ENCODE data around the gene CLIC4. TPM values are rescaled to one million over a fixed set of nuclear protein-coding genes. Genes with fewer than 3 reads are reported as not detected.
"Not testable (repeated sequence)": the region's sequence is repeated elsewhere in the genome, so short reads cannot be mapped to it uniquely, and the experiment has no call there.

The CLIC4 gene
- total RNA-seq, 2 experiments from 2014 or later, result 14.2 to 15.5 TPM

GRCh38 chr1:24742090-24742938 is 2.9 kb upstream of the CLIC4 start:
- Mint-ChIP-seq H3K27me3 (peaks cover 17% of the 10 kb centered on the region), H3K4me3 (no peak overlapping the region), H3K9me3 (no peaks in the 10 kb centered on the region), H3K4me1 (peaks cover 37% of the 10 kb centered on the region), H3K27ac (no peak overlapping the region), H3K36me3 (ENCODE audit: low read depth) (no peaks in the 10 kb centered on the region)
- ChIA-PET POLR2A (no interaction called here), CTCF (interaction anchor here (0.6 kb wide), 1 partner anchor 19 kb away, joined by 3 read pairs; no protein-coding TSS in a partner anchor)
- DNase-seq, result no peak

GRCh38 chr1:24743404-24744211 is 1.6 kb upstream of the CLIC4 start:
- Mint-ChIP-seq H3K27ac (peak overlapping the region; percentile 55), H3K4me3 (peak overlapping the region; percentile 43), H3K27me3 (peaks cover 20% of the 10 kb centered on the region), H3K9me3 (no peaks in the 10 kb centered on the region), H3K4me1 (peaks cover 44% of the 10 kb centered on the region), H3K36me3 (ENCODE audit: low read depth) (no peaks in the 10 kb centered on the region)
- CTCF ChIA-PET, result no interaction called here
- no peak for DNase-seq
- POLR2A ChIA-PET, result no interaction called here

GRCh38 chr1:24745711-24746413 is 615 bp downstream of the CLIC4 start:
- Mint-ChIP-seq H3K4me3 (peak overlapping the region; percentile 84), H3K36me3 (ENCODE audit: low read depth) (no peaks in the 10 kb centered on the region), H3K27ac (peak overlapping the region; percentile 83), H3K9me3 (no peaks in the 10 kb centered on the region), H3K4me1 (peaks cover 51% of the 10 kb centered on the region), H3K27me3 (peaks cover 21% of the 10 kb centered on the region)
- CTCF ChIA-PET, result interaction anchor here (1.0 to 1.2 kb wide), 3 partner anchors 9 to 152 kb away, joined by 3 read pairs; no protein-coding TSS in a partner anchor
- POLR2A ChIA-PET, result interaction anchor here (0.7 kb wide), 1 partner anchor 91 kb away, joined by 3 read pairs; no protein-coding TSS in a partner anchor
- peak; percentile 31 for DNase-seq

- ChIA-PET POLR2A (no interaction called here), CTCF (interaction anchor here (0.7 kb wide), 1 partner anchor 38 kb away, joined by 3 read pairs; no protein-coding TSS in a partner anchor)
- Mint-ChIP-seq H3K4me3 (no peak overlapping the region), H3K9me3 (no peaks in the 10 kb centered on the region), H3K27me3 (peaks cover 24% of the 10 kb centered on the region), H3K36me3 (ENCODE audit: low read depth) (no peaks in the 10 kb centered on the region), H3K4me1 (peaks cover 36% of the 10 kb centered on the region), H3K27ac (no peak overlapping the region)
- no peak for DNase-seq
Measured at GRCh38 chr1:24748191-24749121, 3.2 kb downstream of the CLIC4 start.

- Mint-ChIP-seq H3K36me3 (ENCODE audit: low read depth) (no peaks in the 10 kb centered on the region), H3K27ac (peak overlapping the region; percentile 50), H3K4me3 (no peak overlapping the region), H3K27me3 (peaks cover 19% of the 10 kb centered on the region), H3K4me1 (peaks cover 29% of the 10 kb centered on the region), H3K9me3 (no peaks in the 10 kb centered on the region)
- DNase-seq, result no peak
- ChIA-PET POLR2A (no interaction called here), CTCF (no interaction called here)
Measured at GRCh38 chr1:24749252-24749651, 4.0 kb downstream of the CLIC4 start.

- no peak for DNase-seq
- H3K27me3 Mint-ChIP-seq, result peaks cover 21% of the 10 kb centered on the region
- no peak overlapping the region for H3K27ac Mint-ChIP-seq
- ChIA-PET CTCF (interaction anchor here (0.6 to 0.7 kb wide), 2 partner anchors 12 to 62 kb away, joined by 3 read pairs; no protein-coding TSS in a partner anchor), POLR2A (no interaction called here)
- no peaks in the 10 kb centered on the region for H3K36me3 Mint-ChIP-seq (ENCODE audit: low read depth)
- no peak overlapping the region for H3K4me3 Mint-ChIP-seq
- H3K9me3 Mint-ChIP-seq, result no peaks in the 10 kb centered on the region
- peaks cover 26% of the 10 kb centered on the region for H3K4me1 Mint-ChIP-seq
Measured at GRCh38 chr1:24749886-24750285, 4.6 kb downstream of the CLIC4 start.

- ChIA-PET CTCF (no interaction called here), POLR2A (no interaction called here)
- no peaks in the 10 kb centered on the region for H3K36me3 Mint-ChIP-seq (ENCODE audit: low read depth)
- peaks cover 13% of the 10 kb centered on the region for H3K27me3 Mint-ChIP-seq
- no peaks in the 10 kb centered on the region for H3K9me3 Mint-ChIP-seq
- peaks cover 18% of the 10 kb centered on the region for H3K4me1 Mint-ChIP-seq
- DNase-seq, result no peak
- no peak overlapping the region for H3K27ac Mint-ChIP-seq
- no peak overlapping the region for H3K4me3 Mint-ChIP-seq
Measured at GRCh38 chr1:24751833-24752232, 6.6 kb downstream of the CLIC4 start.

- Mint-ChIP-seq H3K27ac (no peak overlapping the region), H3K27me3 (peaks cover 13% of the 10 kb centered on the region), H3K4me1 (peaks cover 14% of the 10 kb centered on the region), H3K36me3 (ENCODE audit: low read depth) (no peaks in the 10 kb centered on the region), H3K9me3 (no peaks in the 10 kb centered on the region), H3K4me3 (no peak overlapping the region)
- CTCF ChIA-PET, result no interaction called here
- POLR2A ChIA-PET, result no interaction called here
- no peak for DNase-seq
Measured at GRCh38 chr1:24752305-24752704, 7.1 kb downstream of the CLIC4 start.

- Mint-ChIP-seq H3K27ac (no peak overlapping the region), H3K9me3 (no peaks in the 10 kb centered on the region), H3K36me3 (ENCODE audit: low read depth) (no peaks in the 10 kb centered on the region), H3K27me3 (peaks cover 10% of the 10 kb centered on the region), H3K4me3 (no peak overlapping the region), H3K4me1 (peaks cover 3% of the 10 kb centered on the region)
- CTCF ChIA-PET, result interaction anchor here (1.2 kb wide), 1 partner anchor 9 kb away, joined by 3 read pairs; the partner anchor contains the start of gene CLIC4
- POLR2A ChIA-PET, result no interaction called here
- DNase-seq, result no peak
Measured at GRCh38 chr1:24754229-24754628, 9.0 kb downstream of the CLIC4 start.

GRCh38 chr1:24755323-24755722 is 10.1 kb downstream of the CLIC4 start:
- H3K36me3 Mint-ChIP-seq (ENCODE audit: low read depth); H3K9me3 Mint-ChIP-seq; H3K4me1 Mint-ChIP-seq; H3K4me3 Mint-ChIP-seq; H3K27ac Mint-ChIP-seq; DNase-seq; POLR2A ChIA-PET: not testable (repeated sequence)
- CTCF ChIA-PET, result interaction anchor here (1.2 to 1.4 kb wide), 2 partner anchors 10 to 12 kb away, joined by 3 to 4 read pairs; partner anchors contain the start of gene CLIC4
- peaks cover 10% of the 10 kb centered on the region for H3K27me3 Mint-ChIP-seq

- CTCF ChIA-PET, result interaction anchor here (1.1 kb wide), 1 partner anchor 52 kb away, joined by 3 read pairs; no protein-coding TSS in a partner anchor
- H3K36me3 Mint-ChIP-seq (ENCODE audit: low read depth), result no peaks in the 10 kb centered on the region
Measured at GRCh38 chr1:24756395-24756794, 11.1 kb downstream of the CLIC4 start.

GRCh38 chr1:24759492-24759891 is 14.2 kb downstream of the CLIC4 start:
- Mint-ChIP-seq H3K36me3 (ENCODE audit: low read depth) (no peaks in the 10 kb centered on the region), H3K9me3 (no peaks in the 10 kb centered on the region), H3K4me3 (no peak overlapping the region), H3K27me3 (no peaks in the 10 kb centered on the region), H3K27ac (no peak overlapping the region), H3K4me1 (no peaks in the 10 kb centered on the region)
- POLR2A ChIA-PET, result no interaction called here
- CTCF ChIA-PET, result no interaction called here
- DNase-seq, result no peak

More at GRCh38 chr1:24756395-24756794, 11.1 kb downstream of the CLIC4 start:
- Mint-ChIP-seq H3K4me1 (no peaks in the 10 kb centered on the region), H3K27me3 (peaks cover 7% of the 10 kb centered on the region), H3K4me3 (no peak overlapping the region), H3K9me3 (no peaks in the 10 kb centered on the region), H3K27ac (no peak overlapping the region)
- no peak for DNase-seq
- POLR2A ChIA-PET, result interaction anchor here (0.6 kb wide), 1 partner anchor 124 kb away, joined by 4 read pairs; no protein-coding TSS in a partner anchor

Data from activated CD4-positive, alpha-beta T cell treated with anti-CD3 and anti-CD28 coated beads, Interleukin-2, amount 10 ng/mL, durations not matched to agents 7 days and 5 days (primary cell).